ENCODE data around the gene TLCD2. TPM values are rescaled to one million over a fixed set of nuclear protein-coding genes. Genes with fewer than 3 reads are reported as not detected.

Gene TLCD2
- total RNA-seq, 1 experiment from 2014 or later = 6.7 TPM

DNA sequence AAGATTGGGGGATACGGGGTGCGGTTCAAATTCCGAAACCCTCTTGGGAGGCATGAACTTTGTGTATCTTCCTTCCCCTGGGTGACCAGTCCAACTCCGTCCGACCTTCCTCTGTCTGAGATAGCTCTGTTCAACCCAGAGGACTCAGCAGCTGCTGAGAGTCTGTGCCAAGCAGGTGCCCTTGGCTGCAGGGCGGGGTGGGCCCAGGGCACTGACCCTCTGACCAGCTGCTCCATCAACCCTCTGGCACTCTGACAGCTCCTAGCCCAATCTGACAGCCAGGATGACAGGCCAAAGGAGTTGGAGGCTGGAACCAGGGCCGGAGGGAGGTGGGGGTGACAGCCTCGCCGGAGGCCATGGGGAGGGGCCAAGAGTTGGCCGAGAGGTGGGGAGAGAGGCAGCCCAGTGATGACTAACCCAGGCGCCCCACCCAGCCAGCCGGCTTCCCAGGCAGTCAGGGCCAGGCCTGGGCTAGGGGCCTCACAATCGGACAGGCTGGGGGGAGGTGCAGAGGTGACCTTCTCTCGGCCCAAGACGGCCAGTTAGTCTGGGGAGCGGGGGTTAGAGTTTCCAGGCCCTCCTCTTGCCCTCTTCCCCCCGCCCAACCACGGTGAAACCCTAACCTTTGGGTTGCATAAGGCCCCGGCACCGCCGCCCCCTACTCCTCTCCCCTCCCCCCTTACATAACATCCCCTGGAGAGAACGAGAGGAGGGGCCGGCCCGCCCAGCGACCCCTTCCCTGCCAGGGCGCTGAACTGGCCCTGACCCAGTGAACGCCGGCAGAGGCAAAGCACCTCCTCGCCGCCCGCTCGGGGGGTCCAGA, 5.0 kb upstream of the TLCD2 start:
- Histone ChIP-seq H3K27me3 (ENCODE audit: insufficient read depth, low read depth) (no peaks in the 10 kb centered on the region), H3K36me3 (ENCODE audit: low read depth) (0 out of 2 replicates have a peak, but pooled peaks cover 14% of the 10 kb centered on the region), H3K4me2 (peak overlapping the region; percentile 72), H3K27ac (peak overlapping the region; percentile 81), H2AFZ (no peak overlapping the region), H3K9me3 (ENCODE audit: insufficient read depth, low read depth) (no peaks in the 10 kb centered on the region), H3K4me1 (replicated peaks; ENCODE audit: insufficient read depth) (peaks cover 33% of the 10 kb centered on the region), H3K4me3 (peak overlapping the region; percentile 81), H3K9me2 (ENCODE audit: insufficient read depth) (no peaks in the 10 kb centered on the region), H3F3A (ENCODE audit: insufficient read depth, low read depth) (peaks cover 48% of the 10 kb centered on the region), H4K20me1 (ENCODE audit: insufficient read depth) (peaks cover 4% of the 10 kb centered on the region; the same call in 1 of the 2 replicates), H3K79me2 (ENCODE audit: low read depth) (peaks cover 20% of the 10 kb centered on the region)
- ChIA-PET CTCF (interaction anchor here (1.9 to 2.0 kb wide), 2 partner anchors 150 kb away, joined by 5 to 8 read pairs; no protein-coding TSS in a partner anchor), POLR2A (ENCODE audit: unreplicated experiment) (interaction anchor here (0.5 to 2.0 kb wide), 8 partner anchors 37 to 678 kb away, joined by 3 to 18 read pairs (median 4); partner anchors contain the start of genes INPP5K, RILP and SMYD4)
- DNase-seq = peak; percentile 84 to 96
- intact Hi-C loops (cut with micrococcal nuclease; ENCODE audit: unreplicated experiment) = loop anchor here (1.0 to 10.0 kb wide), 7 partner anchors 48 to 456 kb away; partner anchors contain the start of gene OVCA2
- TF ChIP-seq EZH2 (IDR thresholded peaks at IDR 0.05; ENCODE audit: low read depth) (no peak), CTCF (conservative IDR thresholded peaks at IDR 0.05) (no peak)
- TSS peak; percentile 32 for BruUV-seq (replicated peaks)

- CTCF ChIA-PET = interaction anchor here (1.9 kb wide), 1 partner anchor 151 kb away, joined by 5 read pairs; no protein-coding TSS in a partner anchor
- no peak for TF ChIP-seq CTCF (conservative IDR thresholded peaks at IDR 0.05)
- no peak for TF ChIP-seq EZH2 (IDR thresholded peaks at IDR 0.05; ENCODE audit: low read depth)
- POLR2A ChIA-PET (ENCODE audit: unreplicated experiment) = interaction anchor here (0.6 to 0.9 kb wide), 5 partner anchors 38 to 679 kb away, joined by 3 to 7 read pairs (median 3); partner anchors contain the start of gene SMYD4
- no TSS peak for BruUV-seq (replicated peaks)
- H3K9me2 ChIP-seq (ENCODE audit: insufficient read depth) = no peaks in the 10 kb centered on the region
- 0 out of 2 replicates have a peak, but pooled peaks cover 14% of the 10 kb centered on the region for H3K36me3 ChIP-seq (ENCODE audit: low read depth)
- no peaks in the 10 kb centered on the region for H3K9me3 ChIP-seq (ENCODE audit: insufficient read depth, low read depth)
- peaks cover 4% of the 10 kb centered on the region; the same call in 1 of the 2 replicates for H4K20me1 ChIP-seq (ENCODE audit: insufficient read depth)
- H3K4me3 ChIP-seq = peak overlapping the region; percentile 81
- H3K27me3 ChIP-seq (ENCODE audit: insufficient read depth, low read depth) = no peaks in the 10 kb centered on the region
- H3F3A ChIP-seq (ENCODE audit: insufficient read depth, low read depth) = peaks cover 48% of the 10 kb centered on the region
- H3K79me2 ChIP-seq (ENCODE audit: low read depth) = peaks cover 20% of the 10 kb centered on the region
- H3K27ac ChIP-seq = peak overlapping the region; percentile 81
- H3K4me1 ChIP-seq (replicated peaks; ENCODE audit: insufficient read depth) = peaks cover 33% of the 10 kb centered on the region
- DNase-seq = peak; percentile 94 to 100
- H2AFZ ChIP-seq = no peak overlapping the region
- intact Hi-C loops (cut with micrococcal nuclease; ENCODE audit: unreplicated experiment) = loop anchor here (1.0 to 10.0 kb wide), 4 partner anchors 72 to 455 kb away; no protein-coding TSS in a partner anchor
- H3K4me2 ChIP-seq = peak overlapping the region; percentile 72
Measured at GRCh38 chr17:1714427-1714979, 4.3 kb upstream of the TLCD2 start.

- Histone ChIP-seq H3K27me3 (ENCODE audit: insufficient read depth, low read depth) (no peaks in the 10 kb centered on the region), H3F3A (ENCODE audit: insufficient read depth, low read depth) (peaks cover 48% of the 10 kb centered on the region), H3K9me2 (ENCODE audit: insufficient read depth) (no peaks in the 10 kb centered on the region), H3K4me3 (peak overlapping the region; percentile 81), H3K4me2 (peak overlapping the region; percentile 72), H3K27ac (peak overlapping the region; percentile 81), H3K9me3 (ENCODE audit: insufficient read depth, low read depth) (no peaks in the 10 kb centered on the region), H2AFZ (no peak overlapping the region), H3K79me2 (ENCODE audit: low read depth) (peaks cover 20% of the 10 kb centered on the region), H3K36me3 (ENCODE audit: low read depth) (0 out of 2 replicates have a peak, but pooled peaks cover 14% of the 10 kb centered on the region), H4K20me1 (ENCODE audit: insufficient read depth) (peaks cover 4% of the 10 kb centered on the region; the same call in 1 of the 2 replicates), H3K4me1 (replicated peaks; ENCODE audit: insufficient read depth) (peaks cover 33% of the 10 kb centered on the region)
- no TSS peak for BruUV-seq (replicated peaks)
- intact Hi-C loops (cut with micrococcal nuclease; ENCODE audit: unreplicated experiment) = loop anchor here (1.0 to 10.0 kb wide), 4 partner anchors 73 to 455 kb away; no protein-coding TSS in a partner anchor
- CTCF ChIA-PET = interaction anchor here (0.5 to 1.9 kb wide), 5 partner anchors 30 to 151 kb away, joined by 3 to 8 read pairs (median 4); partner anchors contain the start of gene PRPF8
- peak in 1 of 2 experiments; percentile 57 for DNase-seq
- TF ChIP-seq CTCF (conservative IDR thresholded peaks at IDR 0.05) (peak; percentile 63; the same call in 1 of the 2 replicates), EZH2 (IDR thresholded peaks at IDR 0.05; ENCODE audit: low read depth) (no peak)
- POLR2A ChIA-PET (ENCODE audit: unreplicated experiment) = interaction anchor here (0.9 kb wide), 2 partner anchors 39 to 115 kb away, joined by 3 to 7 read pairs; partner anchors contain the start of gene SMYD4
Measured at GRCh38 chr17:1713878-1714426, 3.8 kb upstream of the TLCD2 start.

Data from PC-9 (cell line).